A549 treated with ZK216348 at 1 μM for 4 hours (cell line): ENCODE measurements around the gene CCL4L2. TPM values are rescaled to one million over a fixed set of nuclear protein-coding genes. Genes with fewer than 3 reads are reported as not detected.

ENCODE experiments used
- total RNA-seq: library from RNA; stranded (reverse); fragments of 200-300 nt; extraction: Qiagen RNA extraction; gene quantifications from 5 replicates; pipeline ENCODE4 v1.2.3, GENCODE V29; 2022; ENCODE audit warnings: low read depth

CCL4L2 gene
- total RNA-seq, result not detected in 5 replicates

GRCh38 chr17:36210439-36211211 is at the start of gene CCL4L2:
Gene CCL4L2 (plus strand): TSS chr17:36211063.

GRCh38 chr17:36176536-36176935 is 34.3 kb upstream of the CCL4L2 start, which contains the start of gene TBC1D3B:
Gene TBC1D3B (minus strand): TSS chr17:36176636. CDS start chr17:36175050, 1,586 bp downstream.

Other genes starting within 250 kb of the CCL4L2 start
- gene CCL16, start 229.6 kb upstream of the CCL4L2 start, total RNA-seq, result not detected in 5 replicates
- gene CCL14, start 224.3 kb upstream of the CCL4L2 start, total RNA-seq, result not detected in 5 replicates
- not detected in 5 replicates for gene CCL15, start 209.5 kb upstream of the CCL4L2 start, total RNA-seq
- not detected in 5 replicates for gene CCL23, start 193.1 kb upstream of the CCL4L2 start, total RNA-seq
- gene CCL18, start 146.8 kb upstream of the CCL4L2 start, total RNA-seq, result 0.38 TPM in 1 of 5 replicates, not detected in the others
- not detected in 5 replicates for gene CCL3, start 120.9 kb upstream of the CCL4L2 start, total RNA-seq
- gene CCL4, start 107.2 kb upstream of the CCL4L2 start, total RNA-seq, result not detected in 5 replicates
- 1.5 to 4.3 TPM (median 3.4 TPM) in 5 replicates for gene TBC1D3B, start 34.4 kb upstream of the CCL4L2 start, total RNA-seq
- gene CCL3L1, start 14.3 kb upstream of the CCL4L2 start, total RNA-seq, result not detected in 5 replicates
- 0.20 to 0.46 TPM (median 0.23 TPM) in 5 replicates for gene TBC1D3I, start 53.5 kb downstream of the CCL4L2 start, total RNA-seq
- not detected in 5 replicates for gene TBC1D3G, start 112.8 kb downstream of the CCL4L2 start, total RNA-seq
- gene TBC1D3H, start 177.4 kb downstream of the CCL4L2 start, total RNA-seq, result not detected in 5 replicates